MM.1S (cell line): ENCODE results near the gene COLEC12.

Experiments
- CTCF ChIP-seq: fragments of 300-600 bp; sonication (generic); IDR thresholded peaks from 2 replicates; pipeline ENCODE4 v1.5.1; 2016; ENCODE audit warnings: antibody characterized with exemption, low read length, mixed read lengths
- EZH2 ChIP-seq: fragments of 300-600 bp; sonication (generic); optimal IDR thresholded peaks from 2 replicates; pipeline ENCODE3; 2017; ENCODE audit warnings: low read depth, mild to moderate bottlenecking, antibody characterized with exemption, low read length, mixed read lengths
- EZH2phosphoT487 ChIP-seq: fragments of 300-600 bp; sonication (generic); IDR thresholded peaks from 2 replicates; pipeline ENCODE4 v1.6.1; 2018; ENCODE audit warnings: antibody characterized with exemption, low read length

GRCh38 chr18:525036-525797, 24.7 kb upstream of the COLEC12 start:
- TF ChIP-seq CTCF (no peak), EZH2 (no peak), EZH2phosphoT487 (no peak)
